ENCODE data around the gene ZAP70. TPM values are rescaled to one million over a fixed set of nuclear protein-coding genes. Genes with fewer than 3 reads are reported as not detected.

Gene ZAP70
- polyA plus RNA-seq, 4 donors: 1.2 to 2.2 (median 1.7) TPM

- no peak for DNase-seq (ENCODE audit: low read depth in 4 of 4, low spot score in 3 of 4)
Measured at GRCh38 chr2:97747716-97748115, 34.3 kb downstream of the ZAP70 start.

- no peak for DNase-seq (ENCODE audit: low read depth in 4 of 4, low spot score in 3 of 4)
Measured at GRCh38 chr2:97749581-97749980, 36.2 kb downstream of the ZAP70 start.

GRCh38 chr2:97750017-97750416 lies 36.6 kb downstream of the ZAP70 start:
- DNase-seq (ENCODE audit: low read depth in 4 of 4, low spot score in 3 of 4): no peak

- DNase-seq (ENCODE audit: low read depth in 4 of 4, low spot score in 3 of 4): no peak
Measured at GRCh38 chr2:97751752-97752151, 38.4 kb downstream of the ZAP70 start.

- DNase-seq (ENCODE audit: low read depth in 4 of 4, low spot score in 3 of 4): no peak
Measured at GRCh38 chr2:97752342-97753334, 39.3 kb downstream of the ZAP70 start.

- DNase-seq (ENCODE audit: low read depth in 4 of 4, low spot score in 3 of 4): no peak
Measured at GRCh38 chr2:97754690-97755346, 41.4 kb downstream of the ZAP70 start.

GRCh38 chr2:97755491-97755890 lies 42.1 kb downstream of the ZAP70 start:
- DNase-seq (ENCODE audit: low read depth in 4 of 4, low spot score in 3 of 4): no peak

- no peak for DNase-seq (ENCODE audit: low read depth in 4 of 4, low spot score in 3 of 4)
Measured at GRCh38 chr2:97757062-97757461, 43.7 kb downstream of the ZAP70 start.

GRCh38 chr2:97758131-97758705 lies 44.8 kb downstream of the ZAP70 start:
- DNase-seq (ENCODE audit: low read depth in 4 of 4, low spot score in 3 of 4): no peak

- DNase-seq (ENCODE audit: low read depth in 4 of 4, low spot score in 3 of 4): no peak
Measured at GRCh38 chr2:97759727-97760407, 46.5 kb downstream of the ZAP70 start.

- DNase-seq (ENCODE audit: low read depth in 4 of 4, low spot score in 3 of 4): no peak
Measured at GRCh38 chr2:97760480-97761049, 47.2 kb downstream of the ZAP70 start.

GRCh38 chr2:97761192-97761591 lies 47.8 kb downstream of the ZAP70 start:
- DNase-seq (ENCODE audit: low read depth in 4 of 4, low spot score in 3 of 4): no peak

GRCh38 chr2:97763176-97763845 lies 49.9 kb downstream of the ZAP70 start:
- no peak for DNase-seq (ENCODE audit: low read depth in 4 of 4, low spot score in 3 of 4)

GRCh38 chr2:97764559-97765263 lies 51.3 kb downstream of the ZAP70 start:
- no peak for DNase-seq (ENCODE audit: low read depth in 4 of 4, low spot score in 3 of 4)

- no peak for DNase-seq (ENCODE audit: low read depth in 4 of 4, low spot score in 3 of 4)
Measured at GRCh38 chr2:97765933-97766332, 52.6 kb downstream of the ZAP70 start.

GRCh38 chr2:97766567-97766966 lies 53.2 kb downstream of the ZAP70 start:
- no peak for DNase-seq (ENCODE audit: low read depth in 4 of 4, low spot score in 3 of 4)

- no peak for DNase-seq (ENCODE audit: low read depth in 4 of 4, low spot score in 3 of 4)
Measured at GRCh38 chr2:97769308-97769707, 55.9 kb downstream of the ZAP70 start.

- DNase-seq (ENCODE audit: low read depth in 4 of 4, low spot score in 3 of 4): no peak
Measured at GRCh38 chr2:97769711-97770110, 56.3 kb downstream of the ZAP70 start.

- no peak for DNase-seq (ENCODE audit: low read depth in 4 of 4, low spot score in 3 of 4)
Measured at GRCh38 chr2:97770445-97770844, 57.1 kb downstream of the ZAP70 start.
